Common myeloid progenitor, CD34-positive (primary cell): ENCODE results near the gene MAX.

Source experiments
- CTCF ChIA-PET: fragments of 350-600 bp; sonication (Branson Sonifier 250); formaldehyde crosslinking; loops from one replicate; lab custom pipeline; 2021; ENCODE audit warnings: antibody characterized with exemption; lab: Charles Lee
- POLR2A ChIA-PET: fragments of 350-600 bp; sonication (Branson Sonifier 250); formaldehyde crosslinking; loops from one replicate; lab custom pipeline; 2021; ENCODE audit warnings: antibody characterized with exemption; lab: Charles Lee
- DNase-seq, 3 donors: peaks; one replicate each; pipeline versions ENCODE4 v3.0.0 to v3.0.0-alpha.2; 2013
- H3K27ac ChIP-seq, 2 experiments: 1 replicate in 1 of 2; 2 replicates in 1 of 2; pipeline ENCODE4 v1.7.0; 2013; ENCODE audit warnings: inconsistent platforms in 2 of 2, low read length in 2 of 2, mild to moderate bottlenecking in 2 of 2, low read depth in 1 of 2, moderate library complexity in 1 of 2; ENCODE audit not compliant: severe bottlenecking in 2 of 2, insufficient read depth in 1 of 2, poor library complexity in 1 of 2
- H3K27me3 ChIP-seq, 5 experiments: replicated peaks in 2 of 5; 1 replicate in 3 of 5; 2 replicates in 2 of 5; pipeline versions ENCODE4 v1.6.1 to v1.7.0; 2013; ENCODE audit warnings: low read length in 4 of 5, mild to moderate bottlenecking in 2 of 5, moderate library complexity in 2 of 5, inconsistent platforms in 1 of 5; ENCODE audit not compliant: insufficient read depth in 5 of 5, control insufficient read depth in 4 of 5
- H3K36me3 ChIP-seq, 4 experiments: 1 replicate in 2 of 4; 2 replicates in 2 of 4; pipeline versions ENCODE4 v1.6.1 to v1.7.0; 2013; ENCODE audit warnings: low read length in 3 of 4, control low read depth in 1 of 4, mild to moderate bottlenecking in 1 of 4; ENCODE audit not compliant: control insufficient read depth in 4 of 4, insufficient read depth in 4 of 4
- H3K4me1 ChIP-seq, 4 experiments: 1 replicate in 3 of 4; 2 replicates in 1 of 4; pipeline versions ENCODE4 v1.6.1 to v1.7.1; 2013; ENCODE audit warnings: low read length in 3 of 4, mild to moderate bottlenecking in 3 of 4, control low read depth in 1 of 4, inconsistent platforms in 1 of 4, moderate library complexity in 1 of 4; ENCODE audit not compliant: control insufficient read depth in 4 of 4, insufficient read depth in 4 of 4; ENCODE audit errors: control extremely low read depth in 1 of 4
- H3K4me3 ChIP-seq, 7 experiments: 1 replicate in 4 of 7; 2 replicates in 3 of 7; pipeline versions ENCODE4 v1.5.1 to v1.7.0; 2013; ENCODE audit warnings: mild to moderate bottlenecking in 7 of 7, low read length in 6 of 7, moderate library complexity in 6 of 7, inconsistent platforms in 2 of 7, low read depth in 2 of 7, control low read depth in 1 of 7; ENCODE audit not compliant: insufficient read depth in 4 of 7, control insufficient read depth in 1 of 7; ENCODE audit errors: extremely low read depth in 1 of 7
- H3K9me3 ChIP-seq, 5 experiments: 1 replicate in 4 of 5; 2 replicates in 1 of 5; pipeline versions ENCODE4 v1.6.1 to v1.7.1; 2013; ENCODE audit warnings: low read length in 4 of 5, mild to moderate bottlenecking in 2 of 5, inconsistent platforms in 1 of 5, low read depth in 1 of 5, moderate library complexity in 1 of 5; ENCODE audit not compliant: control insufficient read depth in 4 of 5, insufficient read depth in 2 of 5; ENCODE audit errors: control extremely low read depth in 1 of 5
- WGBS: methylation state at CpG from one replicate; pipeline ENCODE4 v1.1.5; 2013; ENCODE audit not compliant: insufficient coverage; 5-methylcytosine and 5-hydroxymethylcytosine counted together

MAX gene

DNA sequence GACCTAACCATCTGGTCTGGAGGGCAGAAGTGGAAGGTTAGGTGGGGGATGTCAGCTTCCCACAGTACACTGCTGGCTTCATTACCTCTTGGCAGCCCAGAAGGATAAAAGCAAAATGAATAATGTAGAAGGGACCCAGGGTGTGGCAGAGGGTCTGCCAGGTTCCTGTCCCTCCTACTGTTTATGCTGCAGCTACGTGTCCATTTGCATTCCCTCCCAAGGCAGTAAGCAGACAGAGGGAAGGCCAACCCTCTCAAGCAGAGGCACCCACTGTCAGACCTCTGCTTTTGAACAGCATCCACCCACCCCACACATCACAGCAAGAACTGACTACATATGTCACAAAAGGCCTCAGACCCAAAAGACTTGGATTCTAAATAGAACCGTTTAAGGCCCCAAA lies 19.4 kb downstream of the MAX start:
- ChIA-PET CTCF (interaction anchor here (1.3 to 2.9 kb wide), 2 partner anchors 10 to 11 kb away, joined by 3 to 9 read pairs; no protein-coding TSS in a partner anchor), POLR2A (interaction anchor here (0.7 kb wide), 1 partner anchor 29 kb away, joined by 3 read pairs; no protein-coding TSS in a partner anchor)
- peaks cover 2 to 16% (median 8%) of the 10 kb centered on the region in 4 experiments for H3K4me1 ChIP-seq
- no peak overlapping the region for H3K27ac ChIP-seq
- H3K4me3 ChIP-seq: no peak overlapping the region
- peaks cover 33 to 90% (median 61%) of the 10 kb centered on the region in 4 experiments for H3K36me3 ChIP-seq
- WGBS: 100% methylated on average over 2 of the region's 2 CpGs
- H3K9me3 ChIP-seq: peaks cover 1 to 16% (median 15%) of the 10 kb centered on the region in 5 experiments
- no peak for DNase-seq
- H3K27me3 ChIP-seq: no peaks in the 10 kb centered on the region

DNA sequence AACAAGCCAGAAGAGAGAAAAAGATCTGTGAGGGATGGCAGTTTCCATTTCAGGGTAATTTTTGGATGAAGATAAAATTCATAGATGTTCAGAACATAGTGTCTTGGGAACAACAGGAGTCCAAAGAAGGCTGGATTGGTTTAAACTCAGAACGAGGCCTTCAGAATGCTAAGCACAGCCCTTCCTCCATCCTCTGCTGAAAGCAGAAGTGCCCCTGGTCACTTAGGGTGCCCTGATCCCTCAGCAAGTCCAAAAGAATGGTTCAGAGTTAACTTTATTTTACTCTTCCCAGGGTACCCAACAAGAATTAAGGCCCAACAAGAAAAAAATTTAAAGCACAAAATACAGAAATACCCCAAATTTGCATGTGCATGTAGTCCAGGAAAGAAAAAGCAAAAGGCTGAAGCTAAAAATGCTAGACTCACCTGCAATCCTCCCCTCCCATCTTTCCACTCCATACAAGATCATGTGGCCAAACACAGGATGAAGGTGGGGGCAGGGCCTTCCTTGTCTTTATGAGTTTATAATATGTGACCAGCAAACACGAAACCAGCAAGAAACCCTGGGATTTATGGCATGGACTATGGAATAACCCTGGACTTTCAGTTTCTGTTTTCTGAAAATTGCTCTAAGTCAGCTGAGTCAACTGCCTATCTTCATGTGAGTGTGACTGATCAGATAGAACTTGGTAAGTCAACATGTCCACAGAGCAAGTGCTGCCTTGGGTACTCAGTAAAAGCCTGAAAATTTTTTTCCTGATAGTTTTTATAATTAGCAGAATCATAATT lies 21.2 kb downstream of the MAX start:
- peaks cover 2 to 19% (median 11%) of the 10 kb centered on the region in 4 experiments for H3K4me1 ChIP-seq

DNA sequence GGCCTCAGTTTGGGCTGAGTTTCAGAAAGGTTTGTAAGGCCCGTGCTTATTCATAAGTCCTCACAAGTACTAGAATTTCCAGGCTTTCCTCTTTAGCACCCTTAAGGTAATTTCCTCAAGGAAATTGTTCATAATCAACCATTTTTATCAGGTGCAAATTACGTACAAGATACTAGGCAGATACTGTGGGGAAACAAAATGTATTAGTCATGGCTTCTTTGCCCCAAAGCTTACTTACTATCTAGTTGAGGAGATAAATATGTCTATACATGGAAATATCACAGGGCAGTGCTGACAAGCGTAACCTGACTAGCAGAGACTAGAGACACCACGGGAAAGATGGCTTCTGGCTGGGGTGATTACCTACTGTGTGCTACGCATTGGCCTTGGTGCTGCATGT lies 22.5 kb downstream of the MAX start:
- no peak overlapping the region for H3K4me3 ChIP-seq
- H3K4me1 ChIP-seq: peaks cover 2 to 33% (median 21%) of the 10 kb centered on the region in 4 experiments
- no peak overlapping the region for H3K27ac ChIP-seq
- peaks cover 25 to 93% (median 50%) of the 10 kb centered on the region in 4 experiments for H3K36me3 ChIP-seq
- DNase-seq: no peak
- WGBS: 97% methylated on average over 3 of the region's 5 CpGs
- ChIA-PET POLR2A (no interaction called here), CTCF (no interaction called here)
- H3K27me3 ChIP-seq: no peaks in the 10 kb centered on the region
- H3K9me3 ChIP-seq: no peaks in the 10 kb centered on the region

More for the DNA sequence above, 21.2 kb downstream of the MAX start:
- DNase-seq: no peak
- Histone ChIP-seq H3K4me3 (peak overlapping the region in 1 of 7 experiments; percentile 14), H3K36me3 (peaks cover 29 to 92% (median 60%) of the 10 kb centered on the region in 4 experiments), H3K27me3 (no peaks in the 10 kb centered on the region), H3K9me3 (peaks cover 0 to 5% (median 0%) of the 10 kb centered on the region in 5 experiments), H3K27ac (no peak overlapping the region)
- ChIA-PET CTCF (interaction anchor here (1.3 to 2.9 kb wide), 2 partner anchors 8 to 12 kb away, joined by 3 to 9 read pairs; no protein-coding TSS in a partner anchor), POLR2A (interaction anchor here (0.5 kb wide), 1 partner anchor 18 kb away, joined by 3 read pairs; no protein-coding TSS in a partner anchor)
- WGBS: 80% methylated on average over 2 of the region's 2 CpGs

DNA sequence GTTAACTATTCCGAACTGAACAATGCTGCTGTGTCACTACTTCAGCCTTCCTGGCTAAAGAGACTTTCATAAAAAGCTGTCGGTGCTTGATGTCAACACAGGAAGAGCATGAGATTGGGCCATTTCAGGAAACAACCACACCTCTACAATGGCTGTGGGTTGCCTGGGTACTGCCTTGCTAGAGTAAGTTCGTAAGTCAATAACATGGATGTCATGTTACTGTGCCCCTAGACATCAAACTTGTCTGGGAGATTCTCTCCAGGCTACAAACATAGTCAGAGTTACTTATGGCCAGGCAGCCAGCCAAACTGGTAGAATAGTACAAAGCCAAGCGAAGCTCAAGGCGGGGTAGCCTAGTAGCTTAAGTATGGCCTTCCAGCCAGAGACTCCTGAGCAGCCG lies 23.1 kb downstream of the MAX start:
- 63% methylated on average over 5 of the region's 6 CpGs for WGBS
- H3K36me3 ChIP-seq: peaks cover 25 to 92% (median 47%) of the 10 kb centered on the region in 4 experiments
- H3K4me3 ChIP-seq: no peak overlapping the region
- POLR2A ChIA-PET: no interaction called here
- peak overlapping the region in 1 of 2 experiments; percentile 8 for H3K27ac ChIP-seq
- H3K27me3 ChIP-seq: no peaks in the 10 kb centered on the region
- H3K9me3 ChIP-seq: no peaks in the 10 kb centered on the region
- H3K4me1 ChIP-seq: peaks cover 7 to 39% (median 27%) of the 10 kb centered on the region in 4 experiments
- CTCF ChIA-PET: interaction anchor here (1.2 kb wide), 2 partner anchors 60 to 85 kb away, joined by 3 to 4 read pairs; no protein-coding TSS in a partner anchor
- DNase-seq: peak in 1 of 3 donors; percentile 40

DNA sequence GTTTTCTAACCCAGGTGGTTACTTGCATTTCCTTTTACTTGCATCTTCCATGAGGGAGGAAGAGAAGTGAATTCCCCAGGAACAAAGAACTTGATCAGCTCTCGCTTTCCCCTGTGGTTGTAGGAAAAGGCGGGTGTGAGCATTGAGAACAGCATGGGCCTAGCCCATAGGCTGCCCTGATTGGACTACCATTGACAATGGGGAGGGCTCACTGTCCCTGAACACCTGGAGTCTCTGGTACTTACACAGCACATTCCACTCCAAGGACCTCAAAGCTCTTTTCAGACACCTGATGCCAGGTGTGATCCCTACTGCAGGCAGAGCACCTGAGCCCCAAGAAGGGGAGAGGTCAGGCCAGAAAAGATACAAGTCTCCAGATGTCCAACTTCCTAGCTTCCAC lies 25.0 kb downstream of the MAX start:
- H3K36me3 ChIP-seq: peaks cover 18 to 93% (median 43%) of the 10 kb centered on the region in 4 experiments
- no peaks in the 10 kb centered on the region for H3K9me3 ChIP-seq
- H3K27me3 ChIP-seq: no peaks in the 10 kb centered on the region
- H3K4me1 ChIP-seq: peaks cover 9 to 48% (median 32%) of the 10 kb centered on the region in 4 experiments
- no peak overlapping the region for H3K27ac ChIP-seq
- WGBS: 90% methylated on average over 2 of the region's 2 CpGs
- H3K4me3 ChIP-seq: no peak overlapping the region
- POLR2A ChIA-PET: no interaction called here
- DNase-seq: no peak
- CTCF ChIA-PET: interaction anchor here (0.9 to 2.6 kb wide), 2 partner anchors 11 to 19 kb away, joined by 3 to 8 read pairs; no protein-coding TSS in a partner anchor

DNA sequence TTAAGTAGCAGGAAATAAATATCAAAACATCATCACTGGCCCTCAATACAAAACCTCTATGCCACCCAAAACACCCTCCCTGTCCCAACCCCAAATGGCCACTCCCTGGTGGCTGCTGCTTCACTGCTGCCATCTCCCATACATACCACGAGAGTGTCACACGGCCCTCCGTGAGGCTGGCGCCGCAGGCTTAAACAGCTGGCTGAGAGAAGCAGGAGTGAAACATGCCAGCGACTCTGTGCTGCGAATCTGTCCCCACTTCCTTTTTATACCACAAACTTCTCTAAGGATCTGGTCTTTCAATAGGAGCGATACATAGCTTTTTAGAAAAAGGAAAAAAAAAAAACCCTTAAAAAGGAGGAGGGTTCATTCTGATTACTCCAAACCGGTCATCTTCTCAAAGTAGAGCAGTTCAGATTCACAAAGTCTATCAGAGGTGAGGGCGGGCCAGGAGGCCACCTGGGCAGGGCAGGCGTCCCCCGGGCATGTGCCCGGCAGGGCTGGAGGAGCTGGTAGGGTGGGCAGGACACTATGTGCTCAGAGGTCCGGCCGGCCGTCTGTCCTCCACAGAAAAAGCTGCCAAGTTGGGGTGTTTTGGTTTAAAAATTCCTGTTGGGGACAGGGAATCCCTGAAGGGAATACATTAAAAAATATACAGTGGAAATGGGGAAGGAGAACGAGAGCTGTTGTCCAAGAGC lies 26.5 kb downstream of the MAX start:
- H3K27me3 ChIP-seq: no peaks in the 10 kb centered on the region
- H3K4me3 ChIP-seq: no peak overlapping the region
- peaks cover 9 to 40% (median 28%) of the 10 kb centered on the region in 4 experiments for H3K4me1 ChIP-seq
- H3K36me3 ChIP-seq: peaks cover 18 to 84% (median 35%) of the 10 kb centered on the region in 4 experiments
- DNase-seq: peak in 1 of 3 donors; percentile 43
- H3K9me3 ChIP-seq: no peaks in the 10 kb centered on the region
- ChIA-PET CTCF (interaction anchor here (0.9 to 2.6 kb wide), 3 partner anchors 9 to 55 kb away, joined by 5 to 8 read pairs (median 6); no protein-coding TSS in a partner anchor), POLR2A (no interaction called here)
- H3K27ac ChIP-seq: no peak overlapping the region
- 54% methylated on average over 14 of the region's 17 CpGs for WGBS
